WERI-Rb-1 (cell line): ENCODE data around the gene ASAP3.
A peak's percentile ranks its signal among the peaks of the same experiment; 100 is the strongest.

Source experiments
- DNase-seq: peaks from one replicate; pipeline ENCODE4 v3.0.0-alpha.2; 2020
- H3K27ac ChIP-seq: fragments of 250-450 bp; sonication (Bioruptor Pico); 2 replicates; pipeline ENCODE4 v1.5.1; 2020; ENCODE audit warnings: mild to moderate bottlenecking, moderate library complexity
- H3K27me3 ChIP-seq: fragments of 250-450 bp; sonication (Bioruptor Pico); 2 replicates; pipeline ENCODE4 v1.5.1; 2021; ENCODE audit warnings: mild to moderate bottlenecking, low read depth, moderate library complexity; ENCODE audit not compliant: insufficient read depth, severe bottlenecking
- H3K36me3 ChIP-seq: fragments of 250-450 bp; sonication (Bioruptor Pico); 2 replicates; pipeline ENCODE4 v1.5.1; 2020; ENCODE audit warnings: mild to moderate bottlenecking, moderate library complexity
- H3K4me3 ChIP-seq: 2 replicates; pipeline ENCODE4 v1.5.1; 2011; ENCODE audit warnings: low read depth, mild to moderate bottlenecking, control low read depth, low read length
- H3K9me3 ChIP-seq: fragments of 250-450 bp; sonication (Bioruptor Pico); 2 replicates; pipeline ENCODE4 v1.5.1; 2021; ENCODE audit warnings: mild to moderate bottlenecking, moderate library complexity; ENCODE audit not compliant: severe bottlenecking
- TF ChIP-seq, protein P1 (sequence below): IDR thresholded peaks from 2 replicates; pipeline ENCODE4 v1.5.1; 2011; ENCODE audit warnings: low read depth, mild to moderate bottlenecking, control low read depth, inconsistent platforms, low read length

The ASAP3 gene

DNA sequence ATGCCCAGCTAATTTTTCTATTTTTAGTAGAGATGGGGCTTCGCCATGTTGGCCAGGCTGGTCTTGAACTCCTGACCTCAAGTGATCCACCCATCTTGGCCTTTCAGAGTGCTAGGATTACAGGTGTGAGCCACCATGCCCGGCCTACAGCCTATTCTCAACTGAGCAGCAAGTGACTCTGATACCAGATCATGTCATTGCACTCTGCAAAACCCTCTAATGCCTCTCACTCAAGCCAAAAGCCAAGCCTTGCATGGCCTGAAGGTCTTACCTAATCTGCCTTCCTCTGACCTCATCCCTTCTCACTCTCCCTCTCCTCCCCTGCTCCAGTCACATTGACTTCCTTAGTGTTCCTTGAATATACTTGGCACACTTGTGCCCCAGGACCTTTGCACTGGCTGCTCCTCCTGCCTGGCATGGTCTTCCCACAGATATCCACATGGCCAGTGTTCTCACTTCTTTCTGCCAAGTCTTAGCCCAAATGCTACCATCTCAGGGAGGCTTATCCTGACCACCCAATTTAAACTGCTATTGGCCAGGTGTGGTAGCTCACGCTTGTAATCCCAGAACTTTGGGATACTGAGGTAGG, 8.2 kb upstream of the ASAP3 start:
- TF ChIP-seq, protein P1, sequence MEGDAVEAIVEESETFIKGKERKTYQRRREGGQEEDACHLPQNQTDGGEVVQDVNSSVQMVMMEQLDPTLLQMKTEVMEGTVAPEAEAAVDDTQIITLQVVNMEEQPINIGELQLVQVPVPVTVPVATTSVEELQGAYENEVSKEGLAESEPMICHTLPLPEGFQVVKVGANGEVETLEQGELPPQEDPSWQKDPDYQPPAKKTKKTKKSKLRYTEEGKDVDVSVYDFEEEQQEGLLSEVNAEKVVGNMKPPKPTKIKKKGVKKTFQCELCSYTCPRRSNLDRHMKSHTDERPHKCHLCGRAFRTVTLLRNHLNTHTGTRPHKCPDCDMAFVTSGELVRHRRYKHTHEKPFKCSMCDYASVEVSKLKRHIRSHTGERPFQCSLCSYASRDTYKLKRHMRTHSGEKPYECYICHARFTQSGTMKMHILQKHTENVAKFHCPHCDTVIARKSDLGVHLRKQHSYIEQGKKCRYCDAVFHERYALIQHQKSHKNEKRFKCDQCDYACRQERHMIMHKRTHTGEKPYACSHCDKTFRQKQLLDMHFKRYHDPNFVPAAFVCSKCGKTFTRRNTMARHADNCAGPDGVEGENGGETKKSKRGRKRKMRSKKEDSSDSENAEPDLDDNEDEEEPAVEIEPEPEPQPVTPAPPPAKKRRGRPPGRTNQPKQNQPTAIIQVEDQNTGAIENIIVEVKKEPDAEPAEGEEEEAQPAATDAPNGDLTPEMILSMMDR = no peak
- Histone ChIP-seq H3K27ac (no peak overlapping the region), H3K27me3 (no peaks in the 10 kb centered on the region), H3K9me3 (no peaks in the 10 kb centered on the region), H3K4me3 (no peak overlapping the region), H3K36me3 (no peaks in the 10 kb centered on the region)
- no peak for DNase-seq

DNA sequence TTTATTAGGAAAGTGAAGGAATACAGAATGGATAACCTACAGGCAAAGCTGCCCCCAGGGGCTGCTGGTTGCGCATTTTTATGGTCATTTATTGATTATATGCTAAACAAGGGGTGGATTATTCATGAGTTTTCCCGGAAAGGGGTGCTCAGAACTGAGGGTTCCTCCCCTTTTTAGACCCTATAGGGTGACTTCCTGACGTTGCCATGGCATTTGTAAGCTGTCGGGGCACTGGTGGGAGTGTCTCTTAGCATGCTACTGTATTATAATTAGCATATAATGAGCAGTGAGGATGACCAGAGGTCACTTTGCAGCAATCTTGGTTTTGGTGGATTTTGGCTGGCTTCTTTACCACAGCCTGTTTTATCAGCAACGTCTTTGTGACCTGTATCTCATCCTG, 5.9 kb upstream of the ASAP3 start:
- no peaks in the 10 kb centered on the region for H3K27me3 ChIP-seq

DNA sequence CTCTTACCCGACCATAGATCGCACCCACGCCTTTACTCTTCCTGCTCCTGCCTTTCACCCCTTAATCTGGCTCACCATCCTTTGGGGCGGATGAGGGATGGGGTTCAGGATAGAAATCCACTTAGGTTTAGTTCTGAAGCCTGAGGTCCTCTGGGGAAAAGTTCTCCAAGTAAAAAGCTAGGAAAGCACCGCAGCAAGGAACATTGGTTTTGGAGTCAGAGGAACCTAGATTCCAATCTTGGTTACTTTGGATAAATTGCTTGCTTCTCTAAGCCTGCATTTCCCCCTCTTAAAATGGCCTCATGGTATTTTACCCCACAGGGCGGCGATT, 988 bp upstream of the ASAP3 start:
- Histone ChIP-seq H3K27ac (no peak overlapping the region), H3K4me3 (peak overlapping the region; percentile 46; the same call in 1 of the 2 replicates)
- TF ChIP-seq, protein P1 = no peak

More for the DNA sequence above, 5.9 kb upstream of the ASAP3 start:
- Histone ChIP-seq H3K4me3 (no peak overlapping the region), H3K27ac (no peak overlapping the region), H3K9me3 (no peaks in the 10 kb centered on the region), H3K36me3 (no peaks in the 10 kb centered on the region)
- TF ChIP-seq, protein P1 = no peak
- no peak for DNase-seq

DNA sequence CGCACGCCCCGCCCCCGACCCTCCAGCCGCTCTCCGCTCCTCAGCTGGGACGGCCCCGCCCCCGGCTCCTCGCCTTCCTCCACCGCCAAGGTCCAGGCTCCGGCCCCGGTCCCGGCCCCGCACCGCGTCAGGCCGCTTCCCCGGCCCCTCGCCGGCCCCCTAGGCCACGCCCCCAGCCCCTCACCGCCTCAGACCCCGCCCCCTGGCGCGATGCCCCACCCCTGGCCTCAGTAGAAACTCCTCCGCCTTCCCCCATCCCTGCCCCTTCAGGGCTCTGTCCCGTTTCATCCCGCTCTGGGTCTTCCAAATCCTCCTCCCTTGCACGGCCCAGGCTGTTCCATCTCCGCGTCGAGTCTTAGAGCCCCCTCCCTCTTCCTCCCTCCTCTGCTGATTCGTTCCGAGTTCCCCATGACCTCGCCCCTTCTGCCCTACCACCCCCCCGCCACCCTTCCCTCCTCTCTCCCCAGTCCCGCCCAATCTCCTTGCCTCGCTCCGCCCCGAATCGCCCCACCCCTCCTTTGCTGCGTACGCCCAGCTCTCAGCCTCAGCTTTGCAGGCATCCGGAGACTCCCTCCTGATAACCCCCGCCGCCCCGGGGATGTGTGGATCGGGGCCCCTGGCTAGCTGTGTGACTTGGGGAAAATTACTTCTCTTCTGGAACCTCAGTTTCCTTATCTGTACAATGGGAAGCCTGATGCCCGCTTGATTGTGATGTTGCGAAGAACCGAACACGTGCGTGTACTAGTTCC, 448 bp upstream of the ASAP3 start:
- peak; percentile 95 for DNase-seq
- Histone ChIP-seq H3K9me3 (no peaks in the 10 kb centered on the region), H3K27me3 (no peaks in the 10 kb centered on the region), H3K36me3 (no peaks in the 10 kb centered on the region), H3K4me3 (peak overlapping the region; percentile 46), H3K27ac (peak overlapping the region; percentile 50; the same call in 1 of the 2 replicates)
- TF ChIP-seq, protein P1 = no peak

More for the DNA sequence above, 988 bp upstream of the ASAP3 start:
- DNase-seq = no peak
- H3K36me3 ChIP-seq = no peaks in the 10 kb centered on the region
- H3K27me3 ChIP-seq = no peaks in the 10 kb centered on the region
- H3K9me3 ChIP-seq = no peaks in the 10 kb centered on the region

DNA sequence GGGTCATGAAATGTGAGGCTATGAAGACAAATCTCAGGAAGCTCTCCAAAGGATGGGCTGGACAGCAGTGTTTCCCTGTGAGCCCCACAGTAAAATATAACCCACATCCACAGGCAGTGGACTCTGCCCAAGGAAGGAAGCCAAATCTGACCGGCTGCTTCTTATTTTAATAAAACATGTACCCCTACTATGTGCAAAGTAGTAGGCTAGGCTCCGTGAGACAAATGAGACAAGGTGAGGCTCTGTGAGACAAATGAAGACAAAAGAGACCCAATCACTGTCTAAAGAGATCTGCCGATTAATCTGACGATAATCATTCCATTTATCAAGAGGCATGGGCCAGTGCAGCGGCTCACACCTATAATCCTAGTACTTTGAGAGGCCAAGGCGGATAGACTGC, 2.1 kb downstream of the ASAP3 start:
- DNase-seq = no peak
- Histone ChIP-seq H3K27me3 (no peaks in the 10 kb centered on the region), H3K4me3 (no peak overlapping the region), H3K9me3 (no peaks in the 10 kb centered on the region), H3K36me3 (no peaks in the 10 kb centered on the region), H3K27ac (no peak overlapping the region)
- TF ChIP-seq, protein P1 = no peak
